KOPT-K1 (cell line): ENCODE data around the gene TLR7.
A peak's percentile ranks its signal among the peaks of the same experiment; 100 is the strongest.

Source experiments
- H3K27ac ChIP-seq: fragments of 200-600 bp; sonication (generic); 2 replicates; pipeline ENCODE4 v1.5.1; 2016; ENCODE audit warnings: antibody characterized with exemption, mild to moderate bottlenecking, low read depth, low read length; ENCODE audit not compliant: poor library complexity, severe bottlenecking
- H3K36me3 ChIP-seq: fragments of 200-600 bp; sonication (generic); 2 replicates; pipeline ENCODE4 v1.5.1; 2017; ENCODE audit warnings: antibody characterized with exemption, mild to moderate bottlenecking, low read length, moderate library complexity; ENCODE audit not compliant: insufficient read depth
- H3K9me3 ChIP-seq: fragments of 200-600 bp; sonication (generic); 2 replicates; pipeline ENCODE4 v1.5.1; 2017; ENCODE audit warnings: antibody characterized with exemption, low read length, mild to moderate bottlenecking; ENCODE audit not compliant: insufficient read depth, poor library complexity, severe bottlenecking

The TLR7 gene

GRCh38 chrX:12899506-12899905 lies 32.6 kb downstream of the TLR7 start:
- H3K9me3 ChIP-seq = no peaks in the 10 kb centered on the region
- no peak overlapping the region for H3K27ac ChIP-seq

DNA sequence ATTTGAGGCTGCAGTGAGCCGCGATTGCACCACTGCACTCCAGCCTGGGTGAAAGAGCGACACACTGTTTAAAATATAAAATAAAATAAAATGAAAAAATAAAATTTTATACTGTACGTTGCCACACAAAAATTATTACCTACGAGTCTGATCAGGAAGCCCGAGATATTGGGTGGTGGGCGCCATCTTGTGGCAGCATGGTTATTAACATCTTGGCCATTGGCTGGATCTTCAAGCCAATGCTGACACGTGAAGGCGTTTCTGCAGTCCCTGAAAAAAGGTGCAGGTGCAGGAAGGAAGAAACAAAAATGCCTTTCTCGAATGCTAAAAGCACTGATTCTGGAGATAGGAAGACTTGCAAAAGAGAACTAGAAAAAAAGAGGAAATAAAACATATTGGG lies 34.6 kb downstream of the TLR7 start:
- Histone ChIP-seq H3K36me3 (no peaks in the 10 kb centered on the region), H3K9me3 (no peaks in the 10 kb centered on the region), H3K27ac (no peak overlapping the region)

More at GRCh38 chrX:12899506-12899905, 32.6 kb downstream of the TLR7 start:
- no peaks in the 10 kb centered on the region for H3K36me3 ChIP-seq

GRCh38 chrX:12903646-12904045 lies 36.8 kb downstream of the TLR7 start:
- Histone ChIP-seq H3K36me3 (no peaks in the 10 kb centered on the region), H3K27ac (no peak overlapping the region), H3K9me3 (no peaks in the 10 kb centered on the region)

DNA sequence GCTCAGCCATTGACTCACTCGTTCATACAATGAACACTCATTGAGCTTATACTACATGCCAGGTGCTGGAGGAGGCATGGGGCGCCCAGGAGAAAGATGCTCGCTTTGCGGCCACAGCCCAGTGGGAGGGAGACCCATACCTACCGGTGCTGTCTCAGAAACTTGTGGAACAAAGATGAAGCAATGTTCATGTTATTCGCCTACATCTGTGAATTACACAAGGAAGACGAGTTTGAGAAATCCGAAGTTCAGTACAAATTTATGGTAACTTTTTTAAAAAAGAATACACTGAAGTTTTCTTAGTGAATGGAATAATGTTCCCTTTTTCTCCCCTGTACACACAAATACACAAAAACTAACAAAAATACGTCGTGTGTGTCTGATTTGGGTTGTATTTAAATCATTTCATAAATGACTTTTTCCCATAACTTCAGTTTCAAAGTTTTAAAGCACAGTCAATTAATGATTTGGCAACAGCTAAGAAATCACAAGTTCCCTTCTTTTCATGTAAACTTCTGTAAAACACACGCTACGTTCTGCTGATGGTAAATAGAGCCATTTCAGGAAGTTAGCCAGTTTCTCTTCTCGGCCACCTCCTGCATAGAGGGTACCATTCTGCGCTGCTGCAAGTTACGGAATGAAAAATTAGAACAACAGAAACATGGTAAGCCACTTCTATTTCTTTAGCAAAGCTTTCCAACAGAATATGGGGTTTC lies 39.3 kb downstream of the TLR7 start, which contains the start of gene TLR8:
TSS of gene TLR8 (plus strand) at position 575 of the 716 bp plus-strand sequence. CDS start at position 662, 87 bp downstream.
- Histone ChIP-seq H3K27ac (no peak within 1 kb of the TSS), H3K36me3 (no peaks in the 10 kb centered on the region), H3K9me3 (no peaks in the 10 kb centered on the region)

- Histone ChIP-seq H3K27ac (peak overlapping the region; percentile 17), H3K36me3 (no peaks in the 10 kb centered on the region), H3K9me3 (no peaks in the 10 kb centered on the region)
These were observed 43.7 kb downstream of the TLR7 start for GRCh38 chrX:12910423-12911121.

DNA sequence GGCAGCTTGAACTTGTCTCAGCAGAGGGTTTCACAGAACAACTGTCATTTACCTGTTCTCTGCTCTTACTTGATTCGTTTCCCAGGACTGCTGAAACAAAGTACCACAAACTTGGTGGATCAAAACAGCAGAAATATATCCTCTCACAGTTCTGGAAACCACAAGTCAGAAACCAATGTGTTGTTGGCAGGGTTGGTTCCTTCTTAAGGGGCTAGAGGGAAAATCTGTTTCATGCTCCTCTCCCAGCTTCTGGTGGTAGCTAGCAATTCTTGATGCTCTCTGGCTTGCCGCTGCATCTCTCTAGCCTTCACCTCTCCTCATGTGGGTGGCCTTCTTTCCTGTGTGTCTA lies 44.2 kb downstream of the TLR7 start:
- no peaks in the 10 kb centered on the region for H3K36me3 ChIP-seq
- no peaks in the 10 kb centered on the region for H3K9me3 ChIP-seq
- peak overlapping the region; percentile 17 for H3K27ac ChIP-seq

GRCh38 chrX:12912791-12913482 lies 46.1 kb downstream of the TLR7 start:
- H3K9me3 ChIP-seq = no peaks in the 10 kb centered on the region
- no peak overlapping the region for H3K27ac ChIP-seq
- no peaks in the 10 kb centered on the region for H3K36me3 ChIP-seq

DNA sequence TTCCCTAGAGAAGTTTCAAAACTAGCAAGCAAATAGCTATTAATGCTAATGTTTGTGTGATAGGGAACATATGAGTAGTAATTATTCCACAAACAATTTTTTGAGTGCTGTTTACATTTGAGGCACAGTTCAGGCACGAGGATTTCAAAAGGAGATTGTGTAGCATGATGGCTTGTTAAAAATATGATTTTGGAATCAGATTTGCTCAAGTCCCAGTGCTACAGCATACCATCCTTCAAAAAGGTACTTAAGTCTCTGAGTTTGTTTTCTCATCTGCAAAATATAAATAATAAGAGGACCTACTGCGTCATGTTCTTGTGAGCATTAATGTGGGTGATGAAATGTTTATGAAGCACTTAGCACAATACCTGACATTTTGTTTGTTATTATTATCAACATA lies 50.9 kb downstream of the TLR7 start:
- H3K9me3 ChIP-seq = no peaks in the 10 kb centered on the region
- H3K27ac ChIP-seq = no peak overlapping the region
- no peaks in the 10 kb centered on the region for H3K36me3 ChIP-seq

- Histone ChIP-seq H3K27ac (no peak overlapping the region), H3K9me3 (no peaks in the 10 kb centered on the region), H3K36me3 (no peaks in the 10 kb centered on the region)
These were observed 52.2 kb downstream of the TLR7 start for GRCh38 chrX:12919051-12919450.

- H3K36me3 ChIP-seq = no peaks in the 10 kb centered on the region
- no peaks in the 10 kb centered on the region for H3K9me3 ChIP-seq
- H3K27ac ChIP-seq = no peak overlapping the region
These were observed 52.7 kb downstream of the TLR7 start for GRCh38 chrX:12919620-12920019.

DNA sequence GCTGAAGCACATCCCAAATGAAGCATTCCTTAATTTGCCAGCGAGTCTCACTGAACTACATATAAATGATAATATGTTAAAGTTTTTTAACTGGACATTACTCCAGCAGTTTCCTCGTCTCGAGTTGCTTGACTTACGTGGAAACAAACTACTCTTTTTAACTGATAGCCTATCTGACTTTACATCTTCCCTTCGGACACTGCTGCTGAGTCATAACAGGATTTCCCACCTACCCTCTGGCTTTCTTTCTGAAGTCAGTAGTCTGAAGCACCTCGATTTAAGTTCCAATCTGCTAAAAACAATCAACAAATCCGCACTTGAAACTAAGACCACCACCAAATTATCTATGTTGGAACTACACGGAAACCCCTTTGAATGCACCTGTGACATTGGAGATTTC lies 54.1 kb downstream of the TLR7 start:
- Histone ChIP-seq H3K27ac (no peak overlapping the region), H3K36me3 (no peaks in the 10 kb centered on the region), H3K9me3 (no peaks in the 10 kb centered on the region)

GRCh38 chrX:12921886-12922598 lies 55.2 kb downstream of the TLR7 start:
- H3K27ac ChIP-seq = no peak overlapping the region
- H3K36me3 ChIP-seq = no peaks in the 10 kb centered on the region
- H3K9me3 ChIP-seq = no peaks in the 10 kb centered on the region

- Histone ChIP-seq H3K27ac (no peak overlapping the region), H3K9me3 (no peaks in the 10 kb centered on the region), H3K36me3 (no peaks in the 10 kb centered on the region)
These were observed 55.7 kb downstream of the TLR7 start for GRCh38 chrX:12922599-12922919.

DNA sequence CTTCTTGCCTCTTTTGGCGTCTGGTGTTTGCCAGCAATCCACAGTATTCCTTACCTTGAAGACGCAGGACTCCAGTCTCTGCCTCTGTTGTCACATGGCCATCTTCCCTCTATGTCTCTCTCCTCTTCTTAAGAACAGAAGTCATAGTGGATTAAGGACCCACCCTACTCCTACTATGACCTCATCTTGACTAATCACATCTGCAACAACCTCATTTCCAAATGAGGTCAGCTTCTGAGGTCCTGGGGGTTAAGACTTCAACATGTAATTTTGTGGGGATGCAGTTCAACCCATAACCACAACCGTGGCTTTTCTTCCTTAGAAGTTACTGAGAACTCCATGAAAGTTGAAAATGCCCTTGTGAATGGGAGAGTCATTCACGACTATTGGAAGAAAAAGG lies 62.8 kb downstream of the TLR7 start:
- H3K27ac ChIP-seq = no peak overlapping the region
- no peaks in the 10 kb centered on the region for H3K36me3 ChIP-seq
- H3K9me3 ChIP-seq = no peaks in the 10 kb centered on the region

GRCh38 chrX:12930150-12930549 lies 63.3 kb downstream of the TLR7 start:
- H3K36me3 ChIP-seq = no peaks in the 10 kb centered on the region
- no peak overlapping the region for H3K27ac ChIP-seq
- no peaks in the 10 kb centered on the region for H3K9me3 ChIP-seq
